Large intestine (tissue), 3 donors: ENCODE data around the gene RFX2. TPM values are rescaled to one million over a fixed set of nuclear protein-coding genes. Genes with fewer than 3 reads are reported as not detected.

Experiments used
- DNase-seq, 2 donors: peaks; one replicate each; pipeline versions ENCODE4 v3.0.0 to v3.0.0-alpha.2; 2013
- H3K27ac ChIP-seq: one replicate; pipeline ENCODE4 v1.5.1; 2013; ENCODE audit warnings: low read length
- H3K27me3 ChIP-seq: 2 replicates; pipeline ENCODE4 v1.6.1; 2013; ENCODE audit warnings: low read length; ENCODE audit not compliant: control insufficient read depth, insufficient read depth
- H3K36me3 ChIP-seq: 2 replicates; pipeline ENCODE4 v1.6.1; 2013; ENCODE audit warnings: low read length; ENCODE audit not compliant: control insufficient read depth, insufficient read depth
- H3K4me1 ChIP-seq: one replicate; pipeline ENCODE4 v1.6.1; 2013; ENCODE audit warnings: low read length; ENCODE audit not compliant: control insufficient read depth, insufficient read depth
- H3K4me3 ChIP-seq: one replicate; pipeline ENCODE4 v1.5.1; 2013; ENCODE audit warnings: low read length
- H3K9me3 ChIP-seq: one replicate; pipeline ENCODE4 v1.6.1; 2013; ENCODE audit warnings: mild to moderate bottlenecking, low read depth, low read length, moderate library complexity; ENCODE audit not compliant: control insufficient read depth
- WGBS: methylation state at CpG from one replicate; pipeline ENCODE4 v1.1.5; 2013; ENCODE audit warnings: low lambda C conversion rate; ENCODE audit not compliant: insufficient coverage; 5-methylcytosine and 5-hydroxymethylcytosine counted together
- polyA plus RNA-seq: library from polyadenylated mRNA; unstranded; fragments of 120-200 nt; gene quantifications from one replicate; pipeline ENCODE4 v1.2.1, GENCODE V29; 2013

Gene RFX2
- polyA plus RNA-seq, 1 donor = 13.1 TPM

GRCh38 chr19:6023936-6024335, 86.4 kb downstream of the RFX2 start:
- DNase-seq = no peak
- no CpG with 5 or more reads among the region's 12 CpGs for WGBS
- H3K27ac ChIP-seq = no peak overlapping the region
- H3K27me3 ChIP-seq = no peaks in the 10 kb centered on the region
- H3K9me3 ChIP-seq = no peaks in the 10 kb centered on the region
- H3K4me3 ChIP-seq = no peak overlapping the region
- no peaks in the 10 kb centered on the region for H3K4me1 ChIP-seq
- peaks cover 14% of the 10 kb centered on the region for H3K36me3 ChIP-seq

GRCh38 chr19:6023085-6023682, 87.1 kb downstream of the RFX2 start:
- 100% methylated on average over 2 of the region's 21 CpGs for WGBS
- H3K27me3 ChIP-seq = no peaks in the 10 kb centered on the region
- H3K27ac ChIP-seq = no peak overlapping the region

GRCh38 chr19:6022570-6023064, 87.7 kb downstream of the RFX2 start:
- DNase-seq = no peak
- Histone ChIP-seq H3K27me3 (no peaks in the 10 kb centered on the region), H3K4me1 (no peaks in the 10 kb centered on the region), H3K9me3 (no peaks in the 10 kb centered on the region), H3K27ac (no peak overlapping the region), H3K36me3 (peaks cover 14% of the 10 kb centered on the region), H3K4me3 (no peak overlapping the region)
- WGBS = 87% methylated on average over 3 of the region's 16 CpGs

More at GRCh38 chr19:6023085-6023682, 87.1 kb downstream of the RFX2 start:
- DNase-seq = no peak
- H3K36me3 ChIP-seq = peaks cover 14% of the 10 kb centered on the region
- no peaks in the 10 kb centered on the region for H3K9me3 ChIP-seq
- H3K4me1 ChIP-seq = no peaks in the 10 kb centered on the region
- no peak overlapping the region for H3K4me3 ChIP-seq

- H3K4me3 ChIP-seq = no peak overlapping the region
- H3K9me3 ChIP-seq = no peaks in the 10 kb centered on the region
- no CpG with 5 or more reads among the region's 29 CpGs for WGBS
- peak; percentile 44 to 54 for DNase-seq
- H3K36me3 ChIP-seq = peaks cover 14% of the 10 kb centered on the region
- no peaks in the 10 kb centered on the region for H3K4me1 ChIP-seq
- H3K27me3 ChIP-seq = no peaks in the 10 kb centered on the region
- no peak overlapping the region for H3K27ac ChIP-seq
Observed at GRCh38 chr19:6021878-6022569, 88.3 kb downstream of the RFX2 start.

- H3K9me3 ChIP-seq = no peaks in the 10 kb centered on the region
- no peak overlapping the region for H3K4me3 ChIP-seq
- whole genome bisulfite sequencing = 88% methylated on average over 3 of the region's 22 CpGs
- DNase-seq = no peak
- H3K4me1 ChIP-seq = no peaks in the 10 kb centered on the region
- H3K27ac ChIP-seq = no peak overlapping the region
- H3K36me3 ChIP-seq = peaks cover 11% of the 10 kb centered on the region
- H3K27me3 ChIP-seq = no peaks in the 10 kb centered on the region
Observed at GRCh38 chr19:6020972-6021805, 89.1 kb downstream of the RFX2 start.

GRCh38 chr19:6020166-6020882, 90.0 kb downstream of the RFX2 start:
- Histone ChIP-seq H3K27ac (no peak overlapping the region), H3K27me3 (no peaks in the 10 kb centered on the region), H3K4me3 (no peak overlapping the region), H3K9me3 (no peaks in the 10 kb centered on the region), H3K4me1 (no peaks in the 10 kb centered on the region), H3K36me3 (peaks cover 9% of the 10 kb centered on the region)
- no peak for DNase-seq
- WGBS = no CpG with 5 or more reads among the region's 20 CpGs

GRCh38 chr19:6018786-6019185, 91.5 kb downstream of the RFX2 start:
- no peaks in the 10 kb centered on the region for H3K4me1 ChIP-seq
- DNase-seq = no peak
- no CpG with 5 or more reads among the region's 10 CpGs for WGBS

GRCh38 chr19:6017576-6017975, 92.7 kb downstream of the RFX2 start:
- no peak overlapping the region for H3K4me3 ChIP-seq
- H3K4me1 ChIP-seq = no peaks in the 10 kb centered on the region
- peaks cover 6% of the 10 kb centered on the region for H3K36me3 ChIP-seq
- no CpG with 5 or more reads among the region's 11 CpGs for WGBS
- H3K27me3 ChIP-seq = no peaks in the 10 kb centered on the region
- no peak for DNase-seq
- no peak overlapping the region for H3K27ac ChIP-seq
- H3K9me3 ChIP-seq = no peaks in the 10 kb centered on the region

More at GRCh38 chr19:6018786-6019185, 91.5 kb downstream of the RFX2 start:
- H3K36me3 ChIP-seq = peaks cover 6% of the 10 kb centered on the region
- no peak overlapping the region for H3K4me3 ChIP-seq
- H3K27ac ChIP-seq = no peak overlapping the region
- no peaks in the 10 kb centered on the region for H3K27me3 ChIP-seq
- H3K9me3 ChIP-seq = no peaks in the 10 kb centered on the region

- no peak overlapping the region for H3K27ac ChIP-seq
- H3K36me3 ChIP-seq = peaks cover 12% of the 10 kb centered on the region
- no peaks in the 10 kb centered on the region for H3K9me3 ChIP-seq
Observed at GRCh38 chr19:6015841-6016545, 94.3 kb downstream of the RFX2 start.

More at GRCh38 chr19:6015841-6016545, 94.3 kb downstream of the RFX2 start:
- H3K4me3 ChIP-seq = no peak overlapping the region
- WGBS = 100% methylated on average over 3 of the region's 26 CpGs
- no peak for DNase-seq
- no peaks in the 10 kb centered on the region for H3K27me3 ChIP-seq
- no peaks in the 10 kb centered on the region for H3K4me1 ChIP-seq
